TTC549 (cell line): Measurements from ENCODE around the gene EIF3K.

Experiments used
- FAIRE-seq: peaks from 2 replicates; lab custom pipeline; 2012; peaks lifted over from hg19 to GRCh38; lab: Jason Lieb, UNC

EIF3K gene

DNA sequence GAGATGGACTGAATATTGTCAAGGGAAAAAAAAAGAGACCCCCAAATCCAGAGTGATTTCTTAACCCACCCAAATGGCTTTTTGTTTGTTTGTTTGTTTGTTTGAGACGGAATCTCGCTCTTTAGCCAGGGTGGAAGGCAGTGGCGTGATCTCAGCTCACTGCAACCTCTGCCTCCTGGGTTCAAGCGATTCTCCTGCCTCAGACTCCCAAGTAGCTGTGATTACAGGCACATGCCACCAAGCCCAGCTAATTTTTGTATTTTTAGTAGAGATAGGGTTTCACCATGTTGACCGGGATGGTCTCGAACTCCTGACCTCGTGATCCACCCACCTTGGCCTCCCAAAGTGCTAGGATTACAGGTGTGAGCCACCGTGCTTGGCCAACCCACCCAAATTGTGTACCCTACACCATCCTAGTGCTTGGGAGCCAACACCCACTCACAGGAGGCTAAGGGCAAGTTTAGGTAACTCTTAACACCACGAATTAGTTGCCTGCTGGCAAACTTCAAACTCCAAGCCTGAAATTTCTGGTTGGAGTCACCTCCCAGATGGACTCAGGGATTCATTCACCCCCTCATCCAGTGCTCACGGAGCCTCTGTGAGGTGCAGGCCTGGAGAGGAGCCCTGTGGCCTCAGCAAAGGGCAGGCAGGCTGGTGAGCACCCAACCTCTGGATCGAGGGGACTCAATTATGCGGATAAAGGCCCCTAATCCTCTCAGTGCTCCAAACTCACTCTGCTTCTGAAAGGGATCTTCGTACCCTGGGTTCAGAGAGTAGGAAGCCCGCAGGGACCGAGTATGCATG, 66.1 kb downstream of the EIF3K start:
- no peak for FAIRE-seq

DNA sequence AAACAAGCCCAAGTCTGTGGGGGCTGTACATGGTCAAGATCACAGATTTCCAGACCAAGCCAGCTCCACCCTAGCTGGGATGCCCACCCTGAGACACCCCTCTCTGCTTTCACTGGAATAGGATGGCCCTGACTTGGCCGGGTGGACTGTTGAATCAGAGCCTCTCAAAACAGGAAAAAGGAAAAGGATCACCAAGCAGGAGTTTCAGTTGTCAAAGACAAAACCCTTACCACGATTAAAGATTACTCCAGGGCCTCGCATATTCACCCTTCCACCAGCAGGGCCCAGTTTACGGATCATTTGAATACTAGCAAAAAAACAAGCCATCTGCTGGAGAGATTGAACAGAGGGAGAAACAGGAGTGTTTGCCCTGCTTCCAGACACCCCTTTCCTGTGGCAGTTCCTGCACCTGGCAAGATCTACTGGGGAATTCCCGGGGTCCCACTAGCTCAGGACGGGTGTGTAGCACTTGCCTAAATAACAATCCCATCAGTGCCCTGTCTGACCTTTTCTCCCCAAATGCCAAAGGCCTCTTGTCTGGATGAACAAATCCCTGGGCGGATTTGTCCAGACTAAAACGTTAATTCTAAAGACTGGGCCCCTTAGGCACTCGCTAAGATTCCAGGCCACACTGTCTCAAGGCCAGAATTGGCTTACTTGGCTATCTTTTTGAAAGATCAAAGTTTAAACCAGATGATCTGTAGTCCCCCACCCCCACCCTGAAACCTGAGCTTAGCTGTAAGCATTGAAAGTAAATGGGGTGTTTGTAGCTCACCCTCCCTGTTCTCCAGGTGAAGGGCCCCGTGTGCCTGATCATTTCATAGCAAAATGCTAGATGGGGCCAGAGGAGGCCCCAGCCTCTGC, 66.9 kb downstream of the EIF3K start:
- no peak for FAIRE-seq

GRCh38 chr19:38686530-38686888, 67.5 kb downstream of the EIF3K start:
- FAIRE-seq: no peak
